Astrocyte of the cerebellum (primary cell): Measurements from ENCODE around the gene SCYGR7.
"Not testable (repeated sequence)": the region's sequence is repeated elsewhere in the genome, so short reads cannot be mapped to it uniquely, and the experiment has no call there.

Experiments
- DNase-seq: peaks from one replicate; pipeline ENCODE4 v3.0.0-alpha.2; 2011; ENCODE audit warnings: low read depth
- H3K4me3 ChIP-seq: 2 replicates; pipeline ENCODE4 v1.5.1; 2011; ENCODE audit warnings: mild to moderate bottlenecking, low read depth, low read length, moderate library complexity
- CTCF ChIP-seq: IDR thresholded peaks from 2 replicates; pipeline ENCODE4 v1.5.1; 2012; ENCODE audit warnings: low read length, low read depth, moderate library complexity, mild to moderate bottlenecking; ENCODE audit errors: missing control alignments
- in situ Hi-C: cut with HindIII; loops from 2 replicates; pipeline ENCODE4 v1.10.0; 2017; ENCODE audit warnings: low sequenced_read_pairs

SCYGR7 gene

DNA sequence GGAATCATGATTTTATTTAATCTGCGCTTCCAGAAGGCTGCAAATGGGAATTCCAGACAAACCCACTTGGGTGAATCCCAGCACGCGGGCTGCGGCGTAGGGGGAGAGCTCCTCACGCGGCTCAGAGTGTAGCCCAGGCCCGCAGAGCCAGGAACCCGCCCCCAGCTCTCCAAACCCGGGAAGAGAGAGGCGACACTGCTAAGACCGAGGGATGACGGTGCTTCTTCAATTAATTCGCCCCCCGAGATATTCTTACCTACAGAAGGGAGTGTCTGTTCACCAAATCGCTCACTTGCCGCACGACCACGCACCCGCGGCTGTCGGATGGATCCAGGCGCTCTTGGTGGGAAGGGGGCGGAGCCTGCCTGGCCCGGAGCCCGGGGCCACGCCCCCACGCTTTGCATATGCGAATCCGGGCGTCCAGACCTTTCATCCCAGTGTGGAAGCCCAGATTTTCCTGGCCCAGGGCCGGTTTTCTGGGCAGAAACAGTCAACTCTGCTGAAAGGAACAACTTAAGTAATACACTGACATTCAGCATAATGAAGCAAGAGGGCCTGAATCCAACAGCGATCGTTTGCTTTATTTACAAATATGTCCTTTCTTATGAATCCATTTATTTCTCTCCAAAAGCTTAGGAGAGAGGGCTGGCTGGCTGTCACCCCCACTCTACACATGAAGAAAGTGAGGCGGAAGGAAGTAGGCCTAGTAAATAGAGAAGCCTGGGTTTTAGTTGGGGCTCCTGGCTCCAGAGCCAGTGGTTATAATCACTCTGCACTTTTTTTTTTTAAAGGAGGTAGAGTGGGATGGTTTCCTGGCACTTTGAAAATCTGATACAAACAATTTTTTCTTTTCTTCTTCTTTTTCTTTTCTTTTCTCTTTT is 10.2 kb upstream of the SCYGR7 start, which contains the start of gene SLC19A3:
TSS of gene SLC19A3 (minus strand) at position 342 of the 881 bp plus-strand sequence. CDS start 15,710 bp downstream, outside the sequence.
- TF ChIP-seq CTCF = no peak
- DNase-seq = peak; percentile 80
- in situ Hi-C loops = no loop called here
- H3K4me3 ChIP-seq = peak within 1 kb of the TSS; percentile 48

DNA sequence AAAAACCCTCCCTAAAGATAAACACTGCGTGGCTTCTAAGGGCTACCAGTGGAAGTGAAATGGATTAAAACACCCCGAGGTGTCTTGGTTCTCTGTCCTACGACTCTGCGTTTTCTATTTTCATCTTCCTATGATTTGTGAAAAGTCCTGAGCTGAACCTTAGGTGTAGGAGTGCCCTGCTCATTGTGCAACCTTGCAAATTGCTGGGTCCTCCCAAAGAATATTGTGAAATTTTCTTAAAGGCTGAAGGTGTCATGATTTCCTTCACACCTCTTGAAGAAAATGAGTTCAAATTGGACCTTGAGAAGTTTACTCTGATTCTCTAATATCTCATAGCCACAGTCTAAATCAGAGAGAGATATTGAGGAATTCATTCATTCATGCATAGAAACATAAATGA is 8.5 kb upstream of the SCYGR7 start:
- in situ Hi-C loops = no loop called here
- H3K4me3 ChIP-seq = no peak overlapping the region
- no peak for TF ChIP-seq CTCF
- no peak for DNase-seq

DNA sequence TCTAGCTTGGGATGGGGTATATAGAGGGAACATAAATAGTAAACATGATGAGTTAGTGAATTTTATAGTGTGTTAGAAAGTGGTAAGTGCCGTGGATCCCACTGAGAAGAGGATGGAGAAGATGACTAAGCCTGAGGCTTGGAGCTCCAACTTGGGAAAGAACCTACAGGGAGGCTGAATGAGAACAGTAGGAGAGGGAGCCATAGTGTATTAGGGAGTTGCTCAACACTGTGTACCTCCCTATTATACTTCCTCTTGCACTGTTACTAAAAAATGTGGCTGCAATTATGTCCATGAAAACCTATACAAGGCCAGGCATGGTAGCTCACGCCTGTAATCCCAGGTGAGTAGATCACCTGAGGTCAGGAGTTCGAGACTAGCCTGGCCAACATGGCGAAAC is 7.5 kb upstream of the SCYGR7 start:
- no peak for TF ChIP-seq CTCF
- no peak overlapping the region for H3K4me3 ChIP-seq
- in situ Hi-C loops = no loop called here
- DNase-seq = no peak

DNA sequence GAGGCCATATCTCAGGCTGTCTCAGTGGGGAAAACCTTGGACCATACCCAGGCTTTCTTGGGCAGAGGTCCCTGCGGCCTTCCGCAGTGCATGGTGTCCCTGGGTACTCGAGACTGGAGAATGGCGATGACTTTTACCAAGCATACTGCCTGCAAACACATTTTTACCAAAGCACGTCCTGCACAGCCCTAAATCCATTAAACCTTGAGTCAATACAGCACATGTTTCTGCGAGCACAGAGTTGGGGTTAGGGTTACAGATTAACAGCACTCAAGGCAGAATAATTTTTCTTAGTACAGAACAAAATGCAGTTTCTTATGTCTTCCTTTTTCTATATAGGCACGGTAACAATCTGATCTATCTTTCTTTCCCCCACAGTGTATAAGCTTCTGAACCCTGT is 5.3 kb upstream of the SCYGR7 start:
- H3K4me3 ChIP-seq, in situ Hi-C loops, DNase-seq: not testable (repeated sequence)

- no peak for DNase-seq
- no peak for TF ChIP-seq CTCF
- in situ Hi-C loops = no loop called here
- no peak within 1 kb of the TSS for H3K4me3 ChIP-seq
These were observed 3.6 kb upstream of the SCYGR7 start, which contains the start of gene SCYGR6 for GRCh38 chr2:227724394-227725039. TSS of gene SCYGR6 (minus strand) at chr2:227724757. CDS start at chr2:227724757, 0 bp downstream.

GRCh38 chr2:227739351-227739750 is 11.2 kb downstream of the SCYGR7 start:
- in situ Hi-C loops = no loop called here
- DNase-seq = no peak
- H3K4me3 ChIP-seq = no peak overlapping the region
- no peak for TF ChIP-seq CTCF

DNA sequence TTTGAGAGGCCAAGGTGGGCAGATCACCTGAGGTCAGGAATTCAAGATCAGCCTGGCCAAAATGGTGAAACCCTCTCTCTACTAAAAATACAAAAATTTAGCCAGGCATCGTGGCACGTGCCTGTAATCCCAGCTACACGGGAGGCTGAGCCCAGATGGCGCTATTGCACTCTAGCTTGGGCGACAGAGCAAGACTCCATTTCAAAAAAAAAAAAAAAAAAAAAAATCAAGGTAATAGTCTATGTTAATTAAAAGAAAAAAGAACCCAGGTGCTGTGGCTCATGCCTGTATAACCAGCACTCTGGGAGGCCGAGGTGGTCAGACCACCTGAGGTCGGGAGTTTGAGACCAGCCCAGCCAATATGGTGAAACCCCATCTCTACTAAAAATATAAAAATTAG is 12.6 kb downstream of the SCYGR7 start:
- peak; percentile 12 for TF ChIP-seq CTCF
- DNase-seq, in situ Hi-C loops, H3K4me3 ChIP-seq: not testable (repeated sequence)
